GM21423 (cell line): ENCODE data around the gene CHI3L1.

Experiments used
- ATAC-seq: cut with Tn5 transposase; IDR thresholded peaks from one replicate; pipeline ENCODE4 v1.9.1; 2021; ENCODE audit warnings: mild to moderate bottlenecking, moderate library complexity; ENCODE audit not compliant: unreplicated experiment

CHI3L1 gene

GRCh38 chr1:203206129-203206687, 19.7 kb upstream of the CHI3L1 start:
- no peak for ATAC-seq

- ATAC-seq = no peak
Observed at GRCh38 chr1:203204756-203205155, 18.3 kb upstream of the CHI3L1 start.

DNA sequence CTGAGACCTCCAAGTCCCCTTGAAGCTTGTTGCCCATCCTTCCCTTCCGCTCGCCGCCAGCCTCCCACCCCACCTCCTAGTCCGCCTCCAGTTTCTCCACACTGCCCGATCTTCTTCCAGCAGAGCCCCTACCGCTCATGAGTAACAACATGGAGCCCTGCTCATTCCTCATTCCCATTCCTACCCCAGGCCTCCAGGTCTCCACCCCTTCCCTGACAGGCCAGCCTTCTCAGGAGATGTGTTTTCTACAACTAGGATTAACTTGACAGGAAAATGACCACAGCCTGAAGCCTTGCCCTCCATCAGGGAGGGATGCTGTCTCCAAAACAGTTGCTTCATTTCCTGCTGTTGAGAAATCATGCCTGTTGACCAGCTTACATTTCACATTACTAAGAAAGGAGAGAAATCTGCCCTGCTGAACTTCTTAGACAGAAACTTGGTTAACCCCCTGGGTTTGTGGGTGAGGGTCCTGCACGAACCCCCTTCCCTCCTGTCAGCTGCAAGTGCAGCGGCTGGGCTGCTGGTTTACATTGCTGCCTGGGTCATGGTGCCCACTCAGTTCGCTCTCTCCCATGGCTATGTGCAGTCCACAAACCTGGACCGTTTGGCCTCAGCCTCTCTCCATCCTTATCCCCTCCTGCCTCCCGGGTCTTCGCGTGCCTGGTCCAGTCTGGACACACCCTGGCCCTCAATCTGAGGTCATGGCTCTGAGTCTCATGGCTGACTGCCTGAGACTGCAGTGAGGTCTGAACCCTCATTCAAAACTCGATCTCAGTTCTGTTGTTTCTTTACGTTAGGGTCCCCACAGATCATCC, 16.1 kb upstream of the CHI3L1 start:
- ATAC-seq = no peak

DNA sequence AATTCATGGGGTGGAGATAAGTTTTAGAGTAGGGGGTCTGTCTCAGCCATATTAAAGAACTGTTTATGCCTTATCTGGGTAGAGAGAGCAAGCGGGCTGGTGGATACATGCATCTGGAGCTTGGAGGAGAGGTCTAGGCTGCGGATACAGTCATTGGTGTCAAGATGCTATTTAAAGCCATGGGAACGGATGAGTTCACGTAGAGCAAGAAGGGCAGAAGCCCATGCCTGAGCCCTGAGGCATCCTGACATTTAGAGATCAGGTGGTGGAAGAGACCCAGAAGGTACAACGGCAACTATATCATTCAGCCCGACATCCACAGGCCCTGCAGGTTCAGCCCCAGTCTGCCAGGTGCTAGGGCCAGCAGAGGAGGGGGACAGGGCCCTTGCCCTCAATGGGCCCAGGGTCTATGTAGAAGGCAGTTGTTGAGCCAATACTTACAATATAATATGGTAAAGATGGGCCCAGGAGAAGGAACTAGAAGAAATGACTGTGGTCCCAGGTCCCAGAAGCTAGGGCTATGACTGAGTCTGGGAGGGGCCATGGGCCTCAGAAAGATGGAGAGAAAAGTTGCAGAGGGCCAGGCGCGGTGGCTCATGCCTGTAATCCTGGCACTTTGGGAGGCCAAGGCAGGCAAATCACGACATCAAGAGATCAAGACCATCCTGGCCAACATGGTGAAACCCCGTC, 15.2 kb upstream of the CHI3L1 start:
- ATAC-seq = no peak

DNA sequence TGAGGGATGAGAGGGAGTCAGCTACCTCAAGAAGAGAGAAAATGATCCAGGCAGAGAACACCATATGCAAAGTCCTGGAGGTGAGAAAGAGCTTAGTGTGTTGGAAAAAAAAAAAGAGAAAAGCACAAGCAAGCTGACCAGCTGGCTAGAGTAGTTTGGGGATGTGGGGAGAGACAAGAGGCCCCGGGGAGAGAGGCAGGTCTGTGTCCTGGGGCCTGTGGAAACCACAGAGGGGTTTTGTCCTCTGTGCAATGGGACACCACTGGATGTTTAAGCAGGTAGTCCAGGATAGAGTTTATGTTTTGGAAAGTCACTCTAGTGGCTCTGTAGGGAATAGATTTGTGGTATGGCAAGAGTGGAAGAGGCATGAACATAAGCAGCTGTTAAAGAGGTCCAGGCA, 14.4 kb upstream of the CHI3L1 start:
- no peak for ATAC-seq

- ATAC-seq = no peak
Observed at GRCh38 chr1:203199816-203200571, 13.5 kb upstream of the CHI3L1 start.

DNA sequence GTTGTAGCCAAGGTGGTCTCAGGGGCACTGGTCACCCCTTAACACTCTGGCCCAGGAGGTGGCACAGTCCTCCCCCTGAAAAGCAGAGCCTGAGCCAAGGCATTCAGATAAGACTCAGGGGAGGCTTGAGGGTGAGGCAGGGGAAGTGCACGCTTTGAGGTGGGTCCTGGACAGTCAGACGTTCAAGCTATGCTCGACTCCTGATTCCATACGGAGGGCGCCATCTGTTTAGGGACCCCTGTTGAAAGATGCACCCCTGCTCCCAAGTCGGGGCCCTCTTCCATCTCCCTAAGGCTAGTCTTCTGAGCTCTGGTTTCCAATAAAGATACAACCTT, 12.9 kb upstream of the CHI3L1 start:
- no peak for ATAC-seq

- ATAC-seq = no peak
Observed at GRCh38 chr1:203199002-203199401, 12.5 kb upstream of the CHI3L1 start.

DNA sequence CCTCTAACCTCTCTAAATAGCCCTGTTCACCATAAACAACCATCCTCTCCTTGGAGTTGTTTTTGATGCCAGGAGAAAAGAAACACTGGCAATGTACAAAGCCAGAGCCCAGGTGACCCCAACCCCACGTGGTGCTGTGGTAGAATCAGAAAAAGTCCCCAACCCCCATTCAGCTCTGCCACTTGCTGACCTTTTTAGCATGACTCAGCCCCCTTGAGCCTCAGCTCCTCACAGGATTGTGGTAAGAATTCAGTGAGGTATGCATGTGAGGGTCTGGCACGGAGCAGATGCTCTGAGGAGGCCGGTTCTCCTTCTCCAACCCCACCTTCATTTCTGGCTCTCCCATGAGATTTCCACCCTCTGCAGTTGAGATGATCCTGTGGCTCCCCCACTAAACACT, 11.1 kb upstream of the CHI3L1 start:
- ATAC-seq = no peak

- ATAC-seq = no peak
Observed at GRCh38 chr1:203196371-203196770, 9.9 kb upstream of the CHI3L1 start.

GRCh38 chr1:203190949-203191348, 4.4 kb upstream of the CHI3L1 start:
- no peak for ATAC-seq

DNA sequence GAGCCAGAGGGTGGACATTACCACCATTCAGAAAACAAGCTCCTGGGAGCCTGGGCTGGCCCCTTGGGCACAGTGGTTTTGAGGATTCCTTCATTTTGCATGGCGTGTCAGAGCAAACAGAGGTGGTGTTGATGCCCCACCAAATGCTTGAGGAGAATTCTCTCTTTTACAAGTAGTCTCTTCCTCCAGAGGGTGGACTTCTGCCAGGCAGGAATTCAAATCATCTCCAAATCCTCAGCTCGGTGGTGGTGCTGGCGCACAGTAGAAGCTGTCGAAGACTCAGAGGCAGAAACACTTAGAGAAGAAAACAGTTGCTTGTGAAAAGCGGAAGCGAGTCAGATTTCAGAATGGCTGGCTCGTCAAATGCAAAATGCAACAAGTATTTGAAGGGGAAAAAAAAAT, 3.4 kb upstream of the CHI3L1 start:
- no peak for ATAC-seq

DNA sequence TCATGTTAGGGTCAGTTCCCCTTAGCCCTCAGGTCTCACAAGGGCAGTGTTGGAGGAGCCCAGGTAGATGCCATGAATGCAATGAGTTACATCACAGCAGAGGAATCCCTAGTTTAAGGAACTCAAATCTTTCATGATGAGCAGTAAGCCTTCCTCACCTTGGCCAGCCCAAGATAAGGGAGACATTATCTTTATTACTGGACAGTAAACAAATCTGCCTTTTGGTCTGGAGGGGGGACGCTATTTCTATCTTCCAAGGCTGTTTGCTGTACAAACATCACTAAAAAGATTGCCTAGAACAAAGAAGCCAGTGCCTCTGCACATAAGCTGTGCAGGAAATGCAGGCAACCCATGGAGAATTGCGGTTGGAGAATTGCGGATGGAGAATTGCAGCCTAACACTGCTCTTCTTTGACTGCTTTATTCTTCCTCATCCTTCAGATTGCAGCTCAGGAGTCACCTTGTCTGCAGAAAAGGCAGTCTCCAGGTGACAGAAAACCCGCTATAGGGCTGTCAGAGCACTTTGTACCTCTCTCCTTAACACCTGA, 2.3 kb upstream of the CHI3L1 start:
- no peak for ATAC-seq

- no peak for ATAC-seq
Observed at GRCh38 chr1:203187689-203188264, 1.3 kb upstream of the CHI3L1 start.

DNA sequence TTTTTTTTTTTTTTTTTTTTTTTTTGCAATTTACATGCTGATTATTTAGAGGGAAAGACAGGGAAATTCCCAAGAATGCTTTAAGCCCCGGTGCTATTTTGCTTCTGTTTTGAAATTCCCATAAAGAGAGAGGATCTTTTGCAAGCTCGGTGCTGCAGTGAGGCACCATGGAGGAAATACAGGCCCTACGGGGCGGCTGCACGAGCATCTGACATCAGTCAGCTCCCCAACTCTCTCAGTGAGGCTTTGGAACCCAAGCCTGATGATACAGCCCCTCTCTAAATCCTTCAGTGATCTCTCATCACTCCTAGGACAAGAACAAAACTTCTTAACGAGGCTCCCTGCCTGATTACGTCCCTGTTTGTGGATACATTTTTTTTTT, 791 bp upstream of the CHI3L1 start:
- no peak for ATAC-seq

GRCh38 chr1:203186091-203186445, 436 bp downstream of the CHI3L1 start:
- no peak for ATAC-seq

DNA sequence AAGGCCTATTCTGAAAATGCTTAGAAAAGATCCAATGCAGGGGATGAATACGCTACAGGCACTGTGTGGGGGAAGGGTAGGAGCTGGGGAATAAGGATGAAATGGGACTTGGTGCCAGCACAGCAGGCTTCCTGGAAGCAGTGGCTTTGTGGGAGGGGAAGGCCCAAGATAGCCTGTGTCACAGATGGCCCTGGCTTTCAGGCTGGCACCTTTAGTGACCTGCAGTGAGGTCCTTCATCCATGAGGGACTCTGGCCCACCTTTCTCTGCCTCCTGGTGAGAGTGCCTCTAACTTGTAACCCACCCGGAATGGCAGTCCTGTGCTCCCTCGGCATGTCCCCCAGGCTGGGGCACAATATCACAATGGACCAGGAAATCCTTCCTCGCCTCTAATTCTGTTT, 919 bp downstream of the CHI3L1 start:
- ATAC-seq = no peak

- ATAC-seq = no peak
Observed at GRCh38 chr1:203185061-203185461, 1.4 kb downstream of the CHI3L1 start.

DNA sequence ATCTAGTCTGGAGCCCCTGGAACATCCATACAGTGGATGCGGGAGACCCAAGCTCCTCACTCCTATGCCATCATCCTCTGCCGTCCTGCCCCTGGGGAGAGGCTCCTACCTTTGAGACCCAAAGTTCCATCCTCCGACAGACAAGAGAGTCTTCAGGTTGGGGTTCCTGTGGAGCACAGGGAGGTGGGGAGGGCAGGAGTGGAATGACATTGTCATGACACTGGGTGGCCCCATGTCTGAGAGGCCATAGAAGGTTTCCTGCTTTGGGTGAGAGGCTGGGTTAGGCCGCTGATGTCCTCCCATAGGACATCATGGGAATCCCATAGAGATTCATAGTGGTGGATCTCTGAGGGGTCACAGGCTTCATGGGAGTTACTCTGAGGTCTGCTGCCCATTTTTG, 2.0 kb downstream of the CHI3L1 start:
- no peak for ATAC-seq

GRCh38 chr1:203183828-203184227, 2.7 kb downstream of the CHI3L1 start:
- ATAC-seq = no peak

DNA sequence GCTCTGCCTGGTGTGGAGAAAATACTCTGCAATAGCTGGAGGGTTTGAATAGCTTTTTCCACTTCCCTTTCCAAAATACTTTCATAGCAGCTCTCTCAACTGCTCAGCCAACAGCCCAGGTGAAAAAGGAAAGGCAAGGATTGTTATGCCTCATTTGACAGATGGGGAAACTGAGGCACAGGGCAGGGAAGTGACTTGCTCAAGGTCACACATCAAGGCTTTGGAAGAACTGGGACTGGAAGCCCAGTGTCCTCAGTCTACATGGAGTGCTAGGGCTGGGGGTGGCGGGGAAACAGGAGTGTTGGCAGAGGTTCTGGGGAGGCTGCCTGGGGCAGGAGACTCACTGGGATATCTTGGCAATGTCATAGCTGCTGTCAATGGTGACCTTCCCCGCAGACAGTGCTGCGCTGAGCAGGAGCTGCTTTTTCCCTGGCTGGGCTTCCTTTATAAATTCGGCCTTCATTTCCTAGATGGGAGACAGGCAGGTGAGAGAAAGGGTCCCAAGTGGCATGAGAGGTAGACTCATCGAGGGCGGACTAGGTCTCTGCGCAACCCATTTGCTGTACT, 4.0 kb downstream of the CHI3L1 start:
- no peak for ATAC-seq
